SK-N-SH (cell line): ENCODE results near the gene DCAKD. TPM values are rescaled to one million over a fixed set of nuclear protein-coding genes. Genes with fewer than 3 reads are reported as not detected.
A peak's percentile ranks its signal among the peaks of the same experiment; 100 is the strongest.

Experiments used
- CTCF ChIA-PET: fragments of 300-600, 350-600 bp; formaldehyde crosslinking; extraction: SDS; loops from one replicate; lab custom pipeline; 2021; lab: Yijun Ruan, JAX
- POLR2A ChIA-PET: fragments of 350-600 bp; sonication (Branson Sonifier 250); formaldehyde crosslinking; extraction: SDS; loops from one replicate; lab custom pipeline; 2020; ENCODE audit warnings: antibody characterized with exemption, inconsistent platforms; lab: Yijun Ruan, JAX
- DNase-seq: peaks from one replicate; pipeline ENCODE4 v3.0.0; 2012
- H2AFZ ChIP-seq: fragments of 200-600 bp; sonication (generic); 2 replicates; pipeline ENCODE4 v1.8.1; 2016; ENCODE audit warnings: antibody characterized with exemption, mild to moderate bottlenecking, low read depth
- H3F3A ChIP-seq: fragments of 200-600 bp; sonication (generic); replicated peaks from 2 replicates; pipeline ENCODE3; 2016; ENCODE audit warnings: antibody characterized with exemption, mild to moderate bottlenecking; ENCODE audit not compliant: insufficient read depth
- H3K27ac ChIP-seq, 2 experiments: fragments of 200-500 bp in 1 of 2; fragments of 200-600 bp in 1 of 2; sonication (Bioruptor generic) in 1 of 2; sonication (generic), shearing (Covaris generic) in 1 of 2; 2 replicates each; pipeline versions ENCODE4 v1.5.1 to v1.6.1; 2014 to 2016; ENCODE audit warnings: low read depth in 2 of 2, inconsistent platforms in 1 of 2, low read length in 1 of 2, mild to moderate bottlenecking in 1 of 2, mixed read lengths in 1 of 2
- H3K27me3 ChIP-seq: fragments of 200-600 bp; sonication (generic), shearing (Covaris generic); 2 replicates; pipeline ENCODE4 v1.6.1; 2016; ENCODE audit warnings: mixed run types; ENCODE audit not compliant: insufficient read depth
- H3K36me3 ChIP-seq, 2 experiments: fragments of 200-500 bp in 1 of 2; fragments of 200-600 bp in 1 of 2; sonication (Bioruptor generic) in 1 of 2; sonication (generic) in 1 of 2; replicated peaks in 1 of 2; 2 replicates each; pipeline versions ENCODE3 to v1.5.1; 2014 to 2016; ENCODE audit warnings: low read length in 1 of 2, mild to moderate bottlenecking in 1 of 2; ENCODE audit not compliant: insufficient read depth in 2 of 2, control insufficient read depth in 1 of 2
- H3K4me1 ChIP-seq, 2 experiments: fragments of 200-500 bp in 1 of 2; fragments of 200-600 bp in 1 of 2; sonication (Bioruptor generic) in 1 of 2; sonication (generic), shearing (Covaris generic) in 1 of 2; 2 replicates each; pipeline versions ENCODE4 v1.5.1 to v1.6.1; 2014 to 2016; ENCODE audit warnings: low read depth in 1 of 2, low read length in 1 of 2, mixed run types in 1 of 2; ENCODE audit not compliant: insufficient read depth in 2 of 2, control insufficient read depth in 1 of 2
- H3K4me2 ChIP-seq: fragments of 200-600 bp; sonication (generic), shearing (Covaris generic); 2 replicates; pipeline ENCODE4 v1.6.1; 2017; ENCODE audit warnings: mixed run types
- H3K4me3 ChIP-seq, 2 experiments: fragments of 200-500 bp in 1 of 2; fragments of 200-600 bp in 1 of 2; sonication (Bioruptor generic) in 1 of 2; sonication (generic), shearing (Covaris generic) in 1 of 2; 2 replicates each; pipeline versions ENCODE4 v1.5.1 to v1.8.1; 2014 to 2016; ENCODE audit warnings: low read depth in 2 of 2, inconsistent platforms in 1 of 2, low read length in 1 of 2, mild to moderate bottlenecking in 1 of 2, mixed read lengths in 1 of 2, moderate library complexity in 1 of 2
- H3K79me2 ChIP-seq: fragments of 200-600 bp; sonication (generic); 2 replicates; pipeline ENCODE4 v1.8.1; 2017; ENCODE audit warnings: mild to moderate bottlenecking; ENCODE audit not compliant: insufficient read depth
- H3K9ac ChIP-seq: fragments of 200-600 bp; sonication (generic); 2 replicates; pipeline ENCODE4 v1.6.1; 2017; ENCODE audit warnings: mixed run types
- H3K9me2 ChIP-seq: fragments of 200-600 bp; sonication (generic); 2 replicates; pipeline ENCODE4 v1.6.1; 2017; ENCODE audit warnings: mixed run types
- H3K9me3 ChIP-seq: fragments of 200-600 bp; sonication (generic); 2 replicates; pipeline ENCODE4 v1.6.1; 2017; ENCODE audit warnings: mixed run types, mild to moderate bottlenecking, moderate library complexity
- H4K20me1 ChIP-seq: fragments of 200-600 bp; sonication (generic); 2 replicates; pipeline ENCODE4 v1.6.1; 2017; ENCODE audit warnings: mild to moderate bottlenecking, mixed run types; ENCODE audit not compliant: insufficient read depth
- CTCF ChIP-seq: fragments of 200-600 bp; sonication (generic); IDR thresholded peaks from 2 replicates; pipeline ENCODE4 v1.6.1; 2017; ENCODE audit warnings: antibody characterized with exemption, mild to moderate bottlenecking, moderate library complexity
- ELF1 ChIP-seq: IDR thresholded peaks from 2 replicates; pipeline ENCODE4 v1.4.0; 2012
- FOXJ3 ChIP-seq: sonication (generic); formaldehyde crosslinking; IDR thresholded peaks from 2 replicates; pipeline ENCODE4 v1.5.1; 2020; ENCODE audit warnings: mild to moderate bottlenecking, missing genetic modification reagents
- FOXM1 ChIP-seq: IDR thresholded peaks from 2 replicates; pipeline ENCODE4 v1.4.0; 2012; ENCODE audit warnings: low read depth, mild to moderate bottlenecking
- NFIC ChIP-seq: IDR thresholded peaks from 2 replicates; pipeline ENCODE4 v1.4.0; 2012; ENCODE audit warnings: borderline replicate concordance
- POLR2AphosphoS5 ChIP-seq: IDR thresholded peaks from 2 replicates; pipeline ENCODE4 v1.6.1; 2012; ENCODE audit warnings: low read depth, low read length
- RXRA ChIP-seq: IDR thresholded peaks from 2 replicates; pipeline ENCODE4 v1.4.0; 2012; ENCODE audit warnings: low read depth, mild to moderate bottlenecking, borderline replicate concordance
- SIN3A ChIP-seq: IDR thresholded peaks from 2 replicates; pipeline ENCODE4 v1.6.1; 2012; ENCODE audit warnings: low read depth, mild to moderate bottlenecking, low read length, moderate library complexity, borderline replicate concordance
- SMC3 ChIP-seq: IDR thresholded peaks from 2 replicates; pipeline ENCODE4 v1.6.1; 2012; ENCODE audit warnings: low read depth, low read length, improper control_type of control experiment
- TCF12 ChIP-seq: IDR thresholded peaks from 2 replicates; pipeline ENCODE4 v1.4.0; 2012
- YY1 ChIP-seq: IDR thresholded peaks from 2 replicates; pipeline ENCODE4 v1.4.0; 2012; ENCODE audit warnings: low read depth, mild to moderate bottlenecking
- WGBS: methylation state at CpG from one replicate; pipeline ENCODE4 v1.1.6; 2017; ENCODE audit warnings: low lambda C conversion rate; 5-methylcytosine and 5-hydroxymethylcytosine counted together
- polyA plus RNA-seq, 3 experiments: library from polyadenylated mRNA; depleted of rRNA; stranded (reverse); fragments of >200 nt; gene quantifications; 2 replicates each; pipeline ENCODE4 v1.2.3, GENCODE V29; 2012
- TF ChIP-seq, protein P1 (sequence below): IDR thresholded peaks from 2 replicates; pipeline ENCODE4 v1.4.0; 2012; ENCODE audit warnings: low read depth, borderline replicate concordance
- TF ChIP-seq, protein P2 (sequence below): IDR thresholded peaks from 2 replicates; pipeline ENCODE4 v1.6.1; 2012; ENCODE audit warnings: mild to moderate bottlenecking, low read depth, low read length, moderate library complexity
- TF ChIP-seq, protein P3 (sequence below): IDR thresholded peaks from 2 replicates; pipeline ENCODE4 v1.4.0; 2012; ENCODE audit warnings: low read depth

DCAKD gene
- polyA plus RNA-seq, 1 of the 3 experiments (the other 2 are of a cell fraction), result 48.8 TPM

DNA sequence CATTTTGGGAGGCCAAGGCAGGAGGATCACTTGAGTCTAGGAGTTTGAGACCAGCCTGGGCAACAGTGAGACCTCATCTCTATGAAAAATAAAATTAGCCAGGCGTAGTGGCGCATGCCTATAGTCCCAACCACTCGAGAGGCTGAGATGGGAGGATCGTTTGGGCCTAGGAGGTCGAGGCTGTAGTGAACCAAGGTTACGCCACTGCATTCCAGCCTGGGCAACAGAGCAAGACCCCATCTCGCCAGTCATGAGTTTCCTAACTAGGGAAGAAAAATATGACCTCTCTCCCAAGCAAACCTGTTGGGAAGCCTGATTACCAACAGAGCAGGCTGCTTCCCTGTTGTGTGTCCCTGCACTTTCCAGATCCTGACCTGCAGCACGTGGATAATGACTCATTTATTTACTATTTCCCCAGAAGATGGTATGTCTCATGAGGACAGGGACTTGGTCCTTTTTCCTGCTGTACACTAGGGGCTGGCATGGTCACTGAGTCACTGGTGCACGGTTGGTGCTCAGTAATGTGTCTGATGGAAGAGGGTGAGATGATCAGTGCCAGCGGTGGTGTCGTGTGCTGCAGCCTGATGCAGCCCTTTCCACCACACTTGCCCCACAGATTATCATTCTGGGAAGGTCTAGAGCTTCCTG, 40.5 kb upstream of the DCAKD start (continued):
- TF ChIP-seq, protein P1, sequence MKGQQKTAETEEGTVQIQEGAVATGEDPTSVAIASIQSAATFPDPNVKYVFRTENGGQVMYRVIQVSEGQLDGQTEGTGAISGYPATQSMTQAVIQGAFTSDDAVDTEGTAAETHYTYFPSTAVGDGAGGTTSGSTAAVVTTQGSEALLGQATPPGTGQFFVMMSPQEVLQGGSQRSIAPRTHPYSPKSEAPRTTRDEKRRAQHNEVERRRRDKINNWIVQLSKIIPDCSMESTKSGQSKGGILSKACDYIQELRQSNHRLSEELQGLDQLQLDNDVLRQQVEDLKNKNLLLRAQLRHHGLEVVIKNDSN, result no peak
- TF ChIP-seq TCF12 (no peak), FOXJ3 (CRISPR knock-in tag) (no peak), POLR2AphosphoS5 (no peak)

DNA sequence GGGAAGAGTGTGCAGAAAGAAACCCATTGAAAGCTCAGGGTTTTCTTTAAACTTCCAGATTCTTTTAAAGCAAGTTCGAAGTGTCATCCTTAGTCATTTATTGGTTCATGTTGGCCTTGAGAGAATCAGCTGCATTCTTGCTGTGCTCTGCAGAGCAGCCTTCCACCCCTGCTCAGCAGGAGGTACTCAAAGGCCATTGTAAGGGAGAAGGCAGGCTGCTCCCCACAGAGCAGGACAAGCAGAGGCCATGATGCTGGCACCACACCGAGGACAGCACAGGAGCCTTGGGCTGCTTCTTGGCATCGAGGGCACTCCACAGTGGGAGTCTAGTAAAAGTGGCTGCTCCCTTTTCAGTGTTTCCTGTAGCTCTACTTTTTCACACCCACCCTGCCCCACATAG, 39.3 kb upstream of the DCAKD start:
- no peak overlapping the region for H2AFZ ChIP-seq
- no peak for DNase-seq

More for the DNA sequence above, 39.3 kb upstream of the DCAKD start:
- Histone ChIP-seq H3K27me3 (no peaks in the 10 kb centered on the region), H3K9me3 (no peaks in the 10 kb centered on the region), H3K4me1 (peaks cover 0 to 11% of the 10 kb centered on the region in 2 experiments; a peak in 3 of 4 replicates), H3K27ac (peak overlapping the region in 1 of 2 experiments; percentile 97; a peak in 1 of 4 replicates), H4K20me1 (no peaks in the 10 kb centered on the region), H3K36me3 (peaks cover 28 to 51% of the 10 kb centered on the region in 2 experiments), H3F3A (peaks cover 39% of the 10 kb centered on the region), H3K79me2 (peaks cover 40% of the 10 kb centered on the region), H3K4me3 (no peak overlapping the region), H3K4me2 (no peak overlapping the region), H3K9me2 (no peaks in the 10 kb centered on the region), H3K9ac (no peak overlapping the region)
- TF ChIP-seq NFIC (no peak), FOXM1 (no peak), RXRA (no peak), YY1 (no peak), CTCF (no peak), SIN3A (no peak), SMC3 (no peak), TCF12 (no peak), ELF1 (no peak)
- TF ChIP-seq, protein P1, result no peak
- TF ChIP-seq, protein P2, sequence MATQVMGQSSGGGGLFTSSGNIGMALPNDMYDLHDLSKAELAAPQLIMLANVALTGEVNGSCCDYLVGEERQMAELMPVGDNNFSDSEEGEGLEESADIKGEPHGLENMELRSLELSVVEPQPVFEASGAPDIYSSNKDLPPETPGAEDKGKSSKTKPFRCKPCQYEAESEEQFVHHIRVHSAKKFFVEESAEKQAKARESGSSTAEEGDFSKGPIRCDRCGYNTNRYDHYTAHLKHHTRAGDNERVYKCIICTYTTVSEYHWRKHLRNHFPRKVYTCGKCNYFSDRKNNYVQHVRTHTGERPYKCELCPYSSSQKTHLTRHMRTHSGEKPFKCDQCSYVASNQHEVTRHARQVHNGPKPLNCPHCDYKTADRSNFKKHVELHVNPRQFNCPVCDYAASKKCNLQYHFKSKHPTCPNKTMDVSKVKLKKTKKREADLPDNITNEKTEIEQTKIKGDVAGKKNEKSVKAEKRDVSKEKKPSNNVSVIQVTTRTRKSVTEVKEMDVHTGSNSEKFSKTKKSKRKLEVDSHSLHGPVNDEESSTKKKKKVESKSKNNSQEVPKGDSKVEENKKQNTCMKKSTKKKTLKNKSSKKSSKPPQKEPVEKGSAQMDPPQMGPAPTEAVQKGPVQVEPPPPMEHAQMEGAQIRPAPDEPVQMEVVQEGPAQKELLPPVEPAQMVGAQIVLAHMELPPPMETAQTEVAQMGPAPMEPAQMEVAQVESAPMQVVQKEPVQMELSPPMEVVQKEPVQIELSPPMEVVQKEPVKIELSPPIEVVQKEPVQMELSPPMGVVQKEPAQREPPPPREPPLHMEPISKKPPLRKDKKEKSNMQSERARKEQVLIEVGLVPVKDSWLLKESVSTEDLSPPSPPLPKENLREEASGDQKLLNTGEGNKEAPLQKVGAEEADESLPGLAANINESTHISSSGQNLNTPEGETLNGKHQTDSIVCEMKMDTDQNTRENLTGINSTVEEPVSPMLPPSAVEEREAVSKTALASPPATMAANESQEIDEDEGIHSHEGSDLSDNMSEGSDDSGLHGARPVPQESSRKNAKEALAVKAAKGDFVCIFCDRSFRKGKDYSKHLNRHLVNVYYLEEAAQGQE, result no peak
- TF ChIP-seq, protein P3, sequence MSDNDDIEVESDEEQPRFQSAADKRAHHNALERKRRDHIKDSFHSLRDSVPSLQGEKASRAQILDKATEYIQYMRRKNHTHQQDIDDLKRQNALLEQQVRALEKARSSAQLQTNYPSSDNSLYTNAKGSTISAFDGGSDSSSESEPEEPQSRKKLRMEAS, result no peak
- CTCF ChIA-PET, result interaction anchor here (1.0 to 14.8 kb wide), 3 partner anchors 8 to 69 kb away, joined by 3 to 194 read pairs (median 17); partner anchors contain the start of genes ACBD4 and PLCD3
- 64% methylated on average over 3 of the region's 3 CpGs for WGBS
- POLR2A ChIA-PET, result interaction anchor here (0.7 kb wide), 1 partner anchor 59 kb away, joined by 5 read pairs; no protein-coding TSS in a partner anchor
